Mesothelial cell of epicardium (in vitro differentiated cells): Measurements from ENCODE around the gene TBC1D22A. TPM values are rescaled to one million over a fixed set of nuclear protein-coding genes. Genes with fewer than 3 reads are reported as not detected.

Source experiments
- DNase-seq, 2 experiments: peaks; one replicate each; pipeline ENCODE4 v3.0.0; 2021; ENCODE audit warnings: low spot score in 2 of 2; ENCODE audit not compliant: unreplicated experiment in 2 of 2
- H3K27ac Mint-ChIP-seq: 2 replicates; pipeline ENCODE4 v1.8.0; 2021; ENCODE audit warnings: mixed read lengths
- H3K27me3 Mint-ChIP-seq: 2 replicates; pipeline ENCODE4 v1.8.0; 2021; ENCODE audit warnings: low read depth, mixed read lengths
- H3K36me3 Mint-ChIP-seq: 2 replicates; pipeline ENCODE4 v1.8.0; 2021; ENCODE audit warnings: mixed read lengths
- H3K4me1 Mint-ChIP-seq: 2 replicates; pipeline ENCODE4 v1.8.0; 2021; ENCODE audit warnings: mixed read lengths
- H3K4me3 Mint-ChIP-seq: 2 replicates; pipeline ENCODE4 v1.8.0; 2021; ENCODE audit warnings: mild to moderate bottlenecking, moderate library complexity, mixed read lengths
- H3K9me3 Mint-ChIP-seq: 2 replicates; pipeline ENCODE4 v1.8.0; 2021; ENCODE audit warnings: mixed read lengths
- total RNA-seq: library from RNA; stranded (reverse); gene quantifications from 3 replicates; pipeline ENCODE4 v1.2.1, GENCODE V29; 2021
- TF ChIP-seq, protein P1 (sequence below): fragments of 200-600 bp; sonication (generic); IDR thresholded peaks from one replicate; pipeline ENCODE4 v1.5.0; 2021; ENCODE audit warnings: antibody characterized with exemption; ENCODE audit not compliant: unreplicated experiment

Gene TBC1D22A
- total RNA-seq, 1 donor from 2014 or later, result 26.6 TPM

DNA sequence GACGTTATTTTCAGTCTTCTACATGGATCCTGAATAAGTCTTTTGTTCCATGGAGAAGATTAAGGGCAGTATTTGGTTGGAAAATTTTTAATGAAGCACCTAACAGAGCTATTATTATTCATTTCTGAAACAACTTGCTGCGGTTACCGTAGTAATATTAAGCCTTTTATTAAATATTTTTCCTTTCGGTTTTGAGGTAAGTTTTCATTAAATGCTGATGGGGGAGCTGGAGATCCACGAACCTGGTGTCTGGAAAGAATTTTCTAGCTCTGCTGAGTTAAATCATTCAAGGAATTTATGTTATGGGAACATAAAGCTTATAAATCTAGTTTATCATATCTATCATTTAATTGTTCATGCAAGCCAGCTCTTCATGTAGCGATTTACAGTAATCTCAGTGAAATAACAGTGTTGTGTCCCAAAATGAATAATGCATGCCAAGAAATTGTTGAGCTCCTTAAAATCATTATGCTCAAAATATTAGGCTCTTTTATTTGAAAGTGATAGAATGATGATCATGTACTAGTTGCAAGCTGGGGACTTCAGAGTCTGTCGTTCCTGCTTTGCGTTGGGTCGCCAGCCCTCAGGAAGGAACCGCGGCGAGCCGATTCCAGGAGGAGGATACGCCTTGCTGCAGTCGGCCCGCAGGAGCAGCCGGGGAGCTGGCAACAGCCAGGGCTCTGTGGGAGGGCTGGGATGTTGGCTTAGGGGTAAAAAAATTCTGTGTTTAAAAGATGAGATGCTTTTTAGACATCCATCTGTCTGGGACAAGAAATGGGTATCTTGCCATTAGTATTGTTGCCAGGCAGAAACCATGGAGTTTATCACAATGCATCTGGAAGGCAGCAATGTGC, 83.1 kb downstream of the TBC1D22A start:
- Mint-ChIP-seq H3K9me3 (no peaks in the 10 kb centered on the region), H3K4me3 (no peak overlapping the region), H3K4me1 (peaks cover 35% of the 10 kb centered on the region), H3K27ac (peak overlapping the region; percentile 67), H3K27me3 (no peaks in the 10 kb centered on the region), H3K36me3 (peaks cover 6% of the 10 kb centered on the region)
- DNase-seq, result no peak
- TF ChIP-seq, protein P1, sequence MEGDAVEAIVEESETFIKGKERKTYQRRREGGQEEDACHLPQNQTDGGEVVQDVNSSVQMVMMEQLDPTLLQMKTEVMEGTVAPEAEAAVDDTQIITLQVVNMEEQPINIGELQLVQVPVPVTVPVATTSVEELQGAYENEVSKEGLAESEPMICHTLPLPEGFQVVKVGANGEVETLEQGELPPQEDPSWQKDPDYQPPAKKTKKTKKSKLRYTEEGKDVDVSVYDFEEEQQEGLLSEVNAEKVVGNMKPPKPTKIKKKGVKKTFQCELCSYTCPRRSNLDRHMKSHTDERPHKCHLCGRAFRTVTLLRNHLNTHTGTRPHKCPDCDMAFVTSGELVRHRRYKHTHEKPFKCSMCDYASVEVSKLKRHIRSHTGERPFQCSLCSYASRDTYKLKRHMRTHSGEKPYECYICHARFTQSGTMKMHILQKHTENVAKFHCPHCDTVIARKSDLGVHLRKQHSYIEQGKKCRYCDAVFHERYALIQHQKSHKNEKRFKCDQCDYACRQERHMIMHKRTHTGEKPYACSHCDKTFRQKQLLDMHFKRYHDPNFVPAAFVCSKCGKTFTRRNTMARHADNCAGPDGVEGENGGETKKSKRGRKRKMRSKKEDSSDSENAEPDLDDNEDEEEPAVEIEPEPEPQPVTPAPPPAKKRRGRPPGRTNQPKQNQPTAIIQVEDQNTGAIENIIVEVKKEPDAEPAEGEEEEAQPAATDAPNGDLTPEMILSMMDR, result peak; percentile 58

DNA sequence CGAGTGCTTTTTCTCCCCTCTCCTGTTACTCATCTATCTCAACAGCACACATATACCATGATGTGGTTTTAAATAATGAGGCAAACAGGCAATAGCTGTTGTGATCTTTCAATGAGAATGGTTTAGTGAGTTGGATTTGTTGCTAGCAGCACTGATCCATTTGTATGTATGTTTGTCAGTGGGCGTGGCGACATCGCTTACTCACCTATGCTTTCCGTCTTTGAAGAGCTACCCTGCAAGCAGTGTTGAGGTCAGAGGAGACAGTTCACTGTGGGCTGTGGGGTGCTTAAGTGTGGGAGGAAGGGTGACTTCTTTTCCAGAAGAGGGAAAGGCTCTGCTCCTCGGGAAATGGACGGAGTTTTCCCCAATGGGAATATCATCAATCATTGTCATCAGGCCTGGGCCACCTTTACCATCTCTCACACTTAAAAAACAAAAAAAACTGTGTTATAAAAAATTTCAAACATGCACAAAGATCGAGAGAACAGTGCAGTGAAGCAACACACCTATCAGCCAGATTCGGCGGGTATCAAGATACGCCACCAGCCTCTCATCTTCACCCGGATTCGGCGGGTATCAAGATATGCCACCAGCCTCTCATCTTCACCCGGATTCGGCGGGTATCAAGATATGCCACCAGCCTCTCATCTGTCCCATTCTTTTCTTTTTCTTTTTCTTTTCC, 83.8 kb downstream of the TBC1D22A start:
- TF ChIP-seq, protein P1, result no peak
- no peak overlapping the region for H3K4me3 Mint-ChIP-seq
- peaks cover 11% of the 10 kb centered on the region for H3K36me3 Mint-ChIP-seq
- H3K4me1 Mint-ChIP-seq, result peaks cover 35% of the 10 kb centered on the region
- no peaks in the 10 kb centered on the region for H3K9me3 Mint-ChIP-seq
- peak overlapping the region; percentile 15 for H3K27ac Mint-ChIP-seq
- no peaks in the 10 kb centered on the region for H3K27me3 Mint-ChIP-seq
- no peak for DNase-seq

DNA sequence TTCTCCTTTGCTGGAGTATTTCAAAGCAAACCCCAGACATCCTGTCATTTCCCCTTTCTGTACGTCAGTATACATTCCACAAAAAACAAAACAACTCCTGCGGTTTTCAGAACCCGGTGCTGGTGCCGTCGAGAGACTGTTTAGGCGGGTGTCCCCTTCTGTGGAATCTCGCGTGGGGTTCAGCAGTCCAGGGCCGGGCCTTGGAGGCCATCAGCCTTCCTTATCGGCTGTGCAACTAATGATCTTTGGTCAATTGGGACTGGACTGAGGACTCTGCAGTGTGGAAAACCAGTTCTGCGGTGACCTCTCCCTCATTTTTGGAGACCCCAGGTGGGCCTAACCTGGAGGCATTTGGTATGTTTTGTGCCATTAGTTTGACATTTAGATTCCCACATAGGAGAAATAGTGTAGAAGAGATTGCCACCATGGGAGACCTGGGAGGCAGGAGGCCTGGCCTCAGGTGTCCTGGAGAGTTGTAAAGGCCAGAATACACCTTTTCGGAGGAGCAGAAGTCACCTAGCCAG, 84.4 kb downstream of the TBC1D22A start:
- DNase-seq, result no peak
- TF ChIP-seq, protein P1, result no peak
- H3K4me3 Mint-ChIP-seq, result no peak overlapping the region
- H3K9me3 Mint-ChIP-seq, result no peaks in the 10 kb centered on the region
- no peak overlapping the region for H3K27ac Mint-ChIP-seq
- H3K4me1 Mint-ChIP-seq, result peaks cover 35% of the 10 kb centered on the region
- H3K36me3 Mint-ChIP-seq, result peaks cover 13% of the 10 kb centered on the region
- H3K27me3 Mint-ChIP-seq, result no peaks in the 10 kb centered on the region

DNA sequence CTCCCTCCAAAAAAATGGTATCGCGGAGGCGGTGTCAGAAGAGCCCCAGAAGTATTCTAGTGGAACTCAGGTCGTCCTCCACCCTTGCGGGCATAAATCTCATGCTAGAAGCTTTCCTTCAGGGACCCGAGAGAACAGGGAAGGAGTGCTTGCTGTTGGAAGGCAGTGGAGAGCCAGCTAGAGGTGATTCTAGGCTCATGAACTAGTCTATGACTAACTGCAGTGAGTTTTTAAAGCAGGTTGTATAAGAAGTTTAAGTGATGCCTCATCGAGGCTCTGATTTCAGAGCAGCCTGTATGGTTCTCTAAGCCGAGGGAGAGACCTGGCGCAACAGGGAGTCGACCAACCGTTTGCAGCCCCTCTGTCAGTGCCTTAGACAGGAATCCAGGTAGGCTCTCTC, 85.7 kb downstream of the TBC1D22A start:
- peaks cover 35% of the 10 kb centered on the region for H3K4me1 Mint-ChIP-seq
- H3K27me3 Mint-ChIP-seq, result no peaks in the 10 kb centered on the region
- peaks cover 13% of the 10 kb centered on the region for H3K36me3 Mint-ChIP-seq
- no peak for DNase-seq
- H3K9me3 Mint-ChIP-seq, result no peaks in the 10 kb centered on the region
- no peak overlapping the region for H3K4me3 Mint-ChIP-seq
- peak overlapping the region; percentile 52 for H3K27ac Mint-ChIP-seq
- TF ChIP-seq, protein P1, result no peak

DNA sequence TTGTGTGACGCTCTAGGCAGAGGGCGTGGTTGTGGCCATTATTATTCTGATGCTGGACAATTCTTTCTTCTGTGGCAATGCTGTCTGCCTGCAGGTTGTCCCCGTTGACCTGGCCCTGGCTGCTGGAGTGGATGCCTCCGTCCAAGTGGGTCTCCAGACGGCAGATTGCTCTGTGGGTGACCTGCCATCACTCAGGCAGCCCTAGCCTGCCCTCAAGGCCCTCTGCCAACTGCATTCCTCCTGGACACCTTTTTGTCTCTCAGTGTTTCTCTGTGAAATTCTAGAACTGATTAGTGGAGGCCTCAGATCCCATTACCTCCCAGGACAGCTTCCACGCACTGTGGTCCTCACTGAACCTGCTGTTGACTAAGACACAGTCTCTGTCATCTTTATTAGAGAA, 86.7 kb downstream of the TBC1D22A start:
- H3K27me3 Mint-ChIP-seq, result no peaks in the 10 kb centered on the region
- TF ChIP-seq, protein P1, result no peak
- peaks cover 13% of the 10 kb centered on the region for H3K36me3 Mint-ChIP-seq
- H3K4me1 Mint-ChIP-seq, result peaks cover 35% of the 10 kb centered on the region
- no peak overlapping the region for H3K27ac Mint-ChIP-seq
- DNase-seq, result no peak
- H3K9me3 Mint-ChIP-seq, result no peaks in the 10 kb centered on the region
- no peak overlapping the region for H3K4me3 Mint-ChIP-seq
